GM10266 (cell line): ENCODE data around the gene YWHAQ.
"Not testable (repeated sequence)": the region's sequence is repeated elsewhere in the genome, so short reads cannot be mapped to it uniquely, and the experiment has no call there.

Source experiments
- DNase-seq: peaks from one replicate; pipeline ENCODE4 v3.0.0; 2012; ENCODE audit errors: extremely low spot score
- TF ChIP-seq, protein P1 (sequence below): IDR thresholded peaks from 2 replicates; pipeline ENCODE4 v1.5.1; 2012; ENCODE audit warnings: mild to moderate bottlenecking, low read depth; ENCODE audit not compliant: control insufficient read depth, insufficient read depth; ENCODE audit errors: missing control alignments

The YWHAQ gene

DNA sequence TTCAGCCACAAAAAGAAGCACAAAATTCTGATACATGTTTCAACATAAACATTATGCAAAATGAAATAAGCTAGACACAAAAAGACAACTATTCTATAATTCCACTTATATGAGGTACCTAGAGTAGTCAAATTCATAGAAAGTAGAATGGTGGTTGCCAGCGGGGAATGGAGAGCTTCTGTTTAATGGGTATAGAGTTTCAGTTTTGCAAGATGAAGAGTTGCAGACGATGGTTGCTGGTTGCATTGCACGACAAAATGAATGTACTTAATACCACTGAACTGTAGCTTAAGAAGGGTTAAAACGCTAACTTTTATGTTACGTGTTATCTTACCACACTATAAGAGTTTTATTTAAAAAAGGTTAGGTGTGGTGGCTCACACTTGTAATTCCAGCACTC lies 13.5 kb downstream of the YWHAQ start:
- TF ChIP-seq, protein P1, sequence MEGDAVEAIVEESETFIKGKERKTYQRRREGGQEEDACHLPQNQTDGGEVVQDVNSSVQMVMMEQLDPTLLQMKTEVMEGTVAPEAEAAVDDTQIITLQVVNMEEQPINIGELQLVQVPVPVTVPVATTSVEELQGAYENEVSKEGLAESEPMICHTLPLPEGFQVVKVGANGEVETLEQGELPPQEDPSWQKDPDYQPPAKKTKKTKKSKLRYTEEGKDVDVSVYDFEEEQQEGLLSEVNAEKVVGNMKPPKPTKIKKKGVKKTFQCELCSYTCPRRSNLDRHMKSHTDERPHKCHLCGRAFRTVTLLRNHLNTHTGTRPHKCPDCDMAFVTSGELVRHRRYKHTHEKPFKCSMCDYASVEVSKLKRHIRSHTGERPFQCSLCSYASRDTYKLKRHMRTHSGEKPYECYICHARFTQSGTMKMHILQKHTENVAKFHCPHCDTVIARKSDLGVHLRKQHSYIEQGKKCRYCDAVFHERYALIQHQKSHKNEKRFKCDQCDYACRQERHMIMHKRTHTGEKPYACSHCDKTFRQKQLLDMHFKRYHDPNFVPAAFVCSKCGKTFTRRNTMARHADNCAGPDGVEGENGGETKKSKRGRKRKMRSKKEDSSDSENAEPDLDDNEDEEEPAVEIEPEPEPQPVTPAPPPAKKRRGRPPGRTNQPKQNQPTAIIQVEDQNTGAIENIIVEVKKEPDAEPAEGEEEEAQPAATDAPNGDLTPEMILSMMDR: no peak
- DNase-seq: no peak

DNA sequence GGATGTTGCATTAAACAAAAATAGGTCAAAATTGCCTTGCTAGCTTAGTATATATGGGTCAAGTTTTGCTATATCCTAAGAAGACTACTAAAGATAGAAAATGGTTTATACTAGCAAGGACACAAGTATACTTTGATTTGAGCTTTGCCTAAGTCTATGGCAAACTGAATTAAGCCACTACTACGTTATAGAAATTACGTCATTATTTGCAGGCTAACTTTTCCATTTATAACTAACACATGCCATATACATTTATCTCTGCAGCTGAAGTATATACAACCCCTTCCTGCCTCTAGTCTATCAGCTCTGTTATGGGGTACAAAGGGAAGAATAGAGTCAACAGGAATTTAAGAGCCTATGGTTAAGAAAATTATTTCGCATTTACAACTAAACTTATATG lies 16.2 kb downstream of the YWHAQ start:
- DNase-seq: no peak
- TF ChIP-seq, protein P1: no peak

DNA sequence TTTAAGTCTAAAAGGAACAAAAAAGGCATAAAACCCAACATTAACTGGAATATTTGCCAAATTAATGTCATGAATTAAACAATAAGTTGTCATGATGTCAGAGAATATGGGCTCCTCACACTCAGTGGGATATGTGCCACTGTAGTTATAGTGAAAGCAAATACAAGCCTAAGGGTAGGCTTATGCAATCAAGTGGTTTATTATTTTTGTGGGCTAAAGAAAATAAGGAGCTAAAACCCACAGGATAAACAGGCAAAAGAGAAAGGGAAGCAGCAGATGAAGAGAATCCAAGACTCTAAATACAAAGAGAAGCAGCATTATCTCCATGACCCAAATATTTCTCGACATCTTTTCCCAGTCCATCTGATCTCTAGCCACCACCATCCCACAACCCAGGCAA lies 17.5 kb downstream of the YWHAQ start:
- TF ChIP-seq, protein P1: no peak
- no peak for DNase-seq

DNA sequence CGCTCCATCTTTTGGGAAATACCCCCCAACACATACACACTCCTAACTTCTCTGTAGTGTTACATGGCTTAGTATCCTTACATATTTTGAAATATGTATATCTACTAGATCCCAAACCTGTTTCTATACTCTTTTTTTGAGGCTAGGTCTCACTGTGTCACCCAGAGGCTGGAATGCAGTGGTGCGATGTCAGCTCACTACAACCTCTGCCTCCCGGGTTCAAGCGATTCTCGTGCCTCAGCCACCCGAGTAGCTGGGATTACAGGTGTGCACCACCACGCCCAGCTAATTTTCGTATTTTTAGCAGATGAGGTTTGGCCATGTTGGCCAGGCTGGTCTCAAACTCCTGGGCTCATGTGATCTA lies 19.3 kb downstream of the YWHAQ start:
- DNase-seq: not testable (repeated sequence)

DNA sequence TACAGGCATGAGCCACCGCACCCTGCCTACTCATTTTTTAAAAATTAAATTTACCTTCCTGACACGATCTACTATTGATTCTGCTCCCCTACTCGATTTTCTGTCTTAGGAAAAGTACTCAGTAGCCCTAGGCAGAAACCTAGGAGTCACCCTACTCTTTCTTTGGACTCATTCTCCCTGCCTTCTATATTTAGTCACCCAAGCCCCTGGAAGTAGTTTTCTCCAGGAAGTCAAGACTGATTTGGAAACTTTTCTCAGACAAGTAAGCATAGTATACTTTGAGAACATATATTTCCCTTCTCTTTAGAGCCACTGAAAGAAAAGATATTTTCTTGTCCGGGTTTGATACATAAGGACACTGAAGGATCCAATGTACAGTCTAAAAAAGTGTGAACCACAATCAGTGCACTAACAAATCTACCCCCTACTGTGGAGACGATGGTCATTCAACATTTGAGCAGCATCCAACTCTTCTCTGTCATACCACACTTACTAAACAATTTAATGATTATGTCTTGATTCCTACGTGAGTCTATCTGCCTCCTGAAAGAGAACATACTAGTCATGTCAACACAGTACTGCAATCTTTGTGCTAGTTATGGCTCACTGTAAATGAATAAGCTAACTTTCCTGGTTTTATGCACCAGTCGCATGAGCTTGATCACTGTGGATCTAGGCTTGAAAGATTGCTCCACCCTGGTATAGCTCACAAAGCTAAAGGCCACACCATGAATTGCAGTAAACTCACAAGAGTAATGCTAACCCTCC lies 19.8 kb downstream of the YWHAQ start:
- DNase-seq: no peak
- TF ChIP-seq, protein P1: no peak

DNA sequence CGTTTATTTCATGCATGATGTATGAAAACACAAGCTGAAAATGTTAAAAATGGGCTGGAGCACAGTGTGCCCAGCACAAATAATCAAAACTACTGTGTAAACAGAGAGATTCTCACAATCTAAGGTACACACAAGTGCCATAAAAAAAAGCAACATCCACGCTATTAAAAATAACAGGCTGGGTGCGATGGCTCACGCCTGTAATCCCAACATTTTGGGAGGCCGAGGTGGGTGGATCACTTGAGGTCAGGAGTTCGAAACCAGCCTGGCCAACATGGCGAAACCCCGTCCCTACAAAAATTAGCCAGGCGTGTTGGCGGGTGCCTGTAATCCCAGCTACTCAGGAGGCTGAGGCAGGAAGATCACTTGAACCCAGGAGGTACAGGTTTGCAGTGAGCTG lies 22.3 kb downstream of the YWHAQ start:
- DNase-seq: not testable (repeated sequence)

DNA sequence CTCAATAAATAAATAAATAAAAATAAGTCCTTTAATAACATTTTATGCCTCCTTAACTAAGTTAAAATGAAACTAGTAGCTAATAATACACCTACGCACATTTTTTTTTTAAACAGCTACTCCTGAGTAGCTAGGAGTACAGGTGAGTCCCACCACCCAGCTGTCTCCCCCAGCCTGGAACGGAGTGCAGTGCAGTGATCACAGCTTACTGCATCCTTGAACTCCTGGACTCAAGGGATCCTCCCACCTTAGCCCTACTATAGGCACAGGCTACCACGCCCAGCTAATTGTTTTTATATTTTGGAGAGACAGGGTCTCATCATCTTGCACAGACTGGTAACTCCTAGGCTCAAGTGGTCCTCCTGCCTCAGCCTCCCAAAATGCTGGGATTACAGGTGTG lies 28.4 kb downstream of the YWHAQ start:
- DNase-seq: no peak

DNA sequence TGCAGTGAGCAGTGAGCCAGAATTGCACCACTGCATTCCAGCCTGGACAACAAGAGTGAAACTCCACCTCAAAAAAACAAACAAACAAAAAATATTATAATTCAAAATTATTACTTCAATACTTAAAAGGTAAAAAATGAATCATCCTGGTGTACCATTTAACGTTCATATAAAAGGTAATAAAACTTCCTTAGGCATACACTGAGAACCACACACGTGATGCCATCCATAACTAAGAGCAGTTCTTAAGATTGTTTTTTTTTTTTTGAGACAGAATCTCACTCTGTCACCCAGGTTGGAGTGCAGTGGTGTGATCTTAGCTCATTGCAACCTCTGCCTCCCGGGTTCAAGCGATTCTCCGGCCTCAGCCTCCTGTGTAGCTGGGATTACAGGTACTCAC lies 29.4 kb downstream of the YWHAQ start:
- TF ChIP-seq, protein P1: no peak
- no peak for DNase-seq

More for the DNA sequence above, 28.4 kb downstream of the YWHAQ start:
- TF ChIP-seq, protein P1: no peak
